Erythroblast (primary cell): ENCODE results near the gene PCED1B.

ENCODE experiments used
- GATA1 ChIP-seq: IDR thresholded peaks from 2 replicates; pipeline ENCODE4 v1.6.1; 2011; ENCODE audit warnings: low read depth, mild to moderate bottlenecking, control low read depth, low read length, moderate library complexity
- POLR2A ChIP-seq: IDR thresholded peaks from 2 replicates; pipeline ENCODE4 v1.6.1; 2011; ENCODE audit warnings: mild to moderate bottlenecking, low read length

DNA sequence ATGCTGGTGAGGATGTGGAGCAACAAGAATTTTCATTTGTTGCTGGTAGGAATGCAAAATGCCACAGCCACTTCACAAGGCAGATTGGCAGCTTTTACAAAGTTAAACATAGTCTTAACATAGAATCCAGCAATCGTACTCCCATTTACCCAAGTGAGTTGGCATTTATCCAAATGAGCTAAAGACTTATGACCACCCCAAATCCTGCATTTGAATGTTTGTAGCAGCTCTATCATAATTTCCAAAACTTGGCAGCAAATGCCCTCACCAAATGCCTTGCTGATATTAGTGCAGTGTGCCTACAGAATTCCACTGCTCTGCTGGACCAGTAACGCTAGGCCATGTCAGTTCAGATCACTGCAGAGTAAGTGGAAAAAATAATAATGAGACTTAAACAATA lies 121.0 kb downstream of the PCED1B start:
- TF ChIP-seq POLR2A (no peak), GATA1 (no peak)
